ENCODE results near the gene SLC29A1.
"Not testable (repeated sequence)": the region's sequence is repeated elsewhere in the genome, so short reads cannot be mapped to it uniquely, and the experiment has no call there.

Gene SLC29A1

DNA sequence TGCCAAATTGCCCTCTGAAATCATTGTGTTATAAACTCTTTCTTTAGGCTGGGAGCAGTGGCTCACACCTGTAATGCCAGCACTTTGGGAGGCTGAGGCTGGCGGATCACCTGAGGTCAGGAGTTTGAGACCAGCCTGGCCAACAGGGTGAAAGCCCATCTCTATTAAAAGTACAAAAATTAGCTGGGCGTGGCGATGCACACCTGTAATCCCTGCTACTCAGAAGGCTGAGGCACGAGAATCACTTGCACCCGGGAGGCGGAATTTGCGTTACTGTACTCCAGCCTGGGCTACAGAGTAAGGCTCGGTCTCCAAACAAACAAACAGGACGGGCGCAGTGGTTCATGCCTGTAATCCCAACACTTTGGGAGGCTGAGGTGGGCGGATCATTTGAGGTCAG, 27.0 kb upstream of the SLC29A1 start:
- H3K9ac ChIP-seq (ENCODE audit: low read depth, low read length); H3K36me3 ChIP-seq (ENCODE audit: insufficient read depth, low read length); H3K9me3 ChIP-seq (ENCODE audit: insufficient read depth, low read depth, low read length); H3K27ac ChIP-seq (ENCODE audit: low read depth, low read length); H3K4me3 ChIP-seq (ENCODE audit: low read length); H3K27me3 ChIP-seq (ENCODE audit: insufficient read depth, low read length): not testable (repeated sequence)
- H3K4me1 ChIP-seq (ENCODE audit: insufficient read depth, low read length), result peaks cover 17% of the 10 kb centered on the region
- WGBS, result 93% methylated on average over 11 of the region's 11 CpGs

DNA sequence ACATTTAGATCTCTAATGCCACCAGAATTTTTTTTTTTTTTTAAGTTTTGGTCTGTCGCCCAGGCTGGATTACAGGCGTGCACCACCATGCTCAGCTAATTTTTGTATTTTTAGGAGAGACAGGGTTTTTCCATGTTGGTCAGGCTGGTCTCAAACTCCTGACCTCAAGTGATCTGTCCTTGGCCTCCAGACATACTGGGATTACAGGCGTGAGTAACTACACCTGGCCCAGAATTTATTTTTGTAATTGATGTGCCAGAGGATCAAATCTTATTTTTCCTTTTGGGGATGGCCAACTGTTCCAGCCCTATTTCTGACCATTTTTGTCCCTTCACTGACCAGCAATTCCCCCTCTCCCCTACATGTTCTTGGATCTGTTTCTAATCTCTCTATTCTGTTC, 24.7 kb upstream of the SLC29A1 start:
- Histone ChIP-seq H3K27ac (ENCODE audit: low read depth, low read length) (no peak overlapping the region), H3K9ac (ENCODE audit: low read depth, low read length) (no peak overlapping the region)
- WGBS, result 92% methylated on average over 3 of the region's 3 CpGs

DNA sequence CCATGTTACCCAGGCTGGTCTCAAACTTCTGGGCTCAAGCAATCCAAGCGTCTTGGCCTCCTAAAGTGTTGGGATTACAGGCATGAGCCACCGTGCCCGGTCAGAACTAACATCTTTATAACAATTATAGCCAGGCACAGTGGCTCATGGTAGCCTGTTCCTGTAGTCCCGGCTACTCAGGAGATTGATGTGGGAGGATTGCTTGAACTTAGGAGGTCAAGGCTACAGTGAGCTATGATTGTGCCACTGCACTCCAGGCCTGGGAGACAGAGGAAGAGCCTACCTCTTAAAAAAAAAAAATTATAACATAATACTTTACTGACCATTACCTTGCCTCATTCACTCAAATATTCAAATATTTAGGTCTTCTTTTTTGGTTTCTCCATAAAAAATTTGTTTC, 23.5 kb upstream of the SLC29A1 start:
- Histone ChIP-seq H3K4me3 (ENCODE audit: low read length) (no peak overlapping the region), H3K9me3 (ENCODE audit: insufficient read depth, low read depth, low read length) (no peaks in the 10 kb centered on the region), H3K27me3 (ENCODE audit: insufficient read depth, low read length) (no peaks in the 10 kb centered on the region), H3K27ac (ENCODE audit: low read depth, low read length) (no peak overlapping the region), H3K9ac (ENCODE audit: low read depth, low read length) (no peak overlapping the region), H3K36me3 (ENCODE audit: insufficient read depth, low read length) (no peaks in the 10 kb centered on the region), H3K4me1 (ENCODE audit: insufficient read depth, low read length) (peaks cover 38% of the 10 kb centered on the region)
- 98% methylated on average over 4 of the region's 4 CpGs for WGBS

More for the DNA sequence above, 24.7 kb upstream of the SLC29A1 start:
- Histone ChIP-seq H3K4me3 (ENCODE audit: low read length) (no peak overlapping the region), H3K9me3 (ENCODE audit: insufficient read depth, low read depth, low read length) (no peaks in the 10 kb centered on the region), H3K36me3 (ENCODE audit: insufficient read depth, low read length) (no peaks in the 10 kb centered on the region), H3K27me3 (ENCODE audit: insufficient read depth, low read length) (no peaks in the 10 kb centered on the region), H3K4me1 (ENCODE audit: insufficient read depth, low read length) (peaks cover 31% of the 10 kb centered on the region)

DNA sequence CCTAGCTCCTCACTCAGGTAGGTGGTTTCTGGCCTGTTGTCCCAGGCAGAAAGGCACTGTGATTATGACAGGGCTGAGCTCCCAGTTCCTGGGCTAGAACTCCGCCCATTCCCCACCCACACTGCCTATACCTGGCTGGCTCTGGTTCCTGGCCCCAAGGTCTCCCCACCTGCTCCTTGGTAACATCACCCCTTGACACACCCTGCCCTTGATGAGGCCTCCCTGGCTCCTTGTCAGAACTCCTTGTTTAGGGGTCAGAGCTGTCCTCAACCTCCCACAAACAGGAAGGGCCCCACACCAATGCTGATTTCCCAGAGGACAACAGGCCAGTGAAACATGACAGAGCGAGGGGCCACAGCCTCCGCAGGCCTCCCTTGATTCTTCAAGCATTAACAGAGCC, 22.2 kb upstream of the SLC29A1 start:
- no peak overlapping the region for H3K4me3 ChIP-seq (ENCODE audit: low read length)
- no peak overlapping the region for H3K27ac ChIP-seq (ENCODE audit: low read depth, low read length)
- H3K27me3 ChIP-seq (ENCODE audit: insufficient read depth, low read length), result no peaks in the 10 kb centered on the region
- H3K9ac ChIP-seq (ENCODE audit: low read depth, low read length), result no peak overlapping the region
- peaks cover 39% of the 10 kb centered on the region for H3K4me1 ChIP-seq (ENCODE audit: insufficient read depth, low read length)
- no peaks in the 10 kb centered on the region for H3K36me3 ChIP-seq (ENCODE audit: insufficient read depth, low read length)
- WGBS, result 83% methylated on average over 3 of the region's 3 CpGs
- no peaks in the 10 kb centered on the region for H3K9me3 ChIP-seq (ENCODE audit: insufficient read depth, low read depth, low read length)

DNA sequence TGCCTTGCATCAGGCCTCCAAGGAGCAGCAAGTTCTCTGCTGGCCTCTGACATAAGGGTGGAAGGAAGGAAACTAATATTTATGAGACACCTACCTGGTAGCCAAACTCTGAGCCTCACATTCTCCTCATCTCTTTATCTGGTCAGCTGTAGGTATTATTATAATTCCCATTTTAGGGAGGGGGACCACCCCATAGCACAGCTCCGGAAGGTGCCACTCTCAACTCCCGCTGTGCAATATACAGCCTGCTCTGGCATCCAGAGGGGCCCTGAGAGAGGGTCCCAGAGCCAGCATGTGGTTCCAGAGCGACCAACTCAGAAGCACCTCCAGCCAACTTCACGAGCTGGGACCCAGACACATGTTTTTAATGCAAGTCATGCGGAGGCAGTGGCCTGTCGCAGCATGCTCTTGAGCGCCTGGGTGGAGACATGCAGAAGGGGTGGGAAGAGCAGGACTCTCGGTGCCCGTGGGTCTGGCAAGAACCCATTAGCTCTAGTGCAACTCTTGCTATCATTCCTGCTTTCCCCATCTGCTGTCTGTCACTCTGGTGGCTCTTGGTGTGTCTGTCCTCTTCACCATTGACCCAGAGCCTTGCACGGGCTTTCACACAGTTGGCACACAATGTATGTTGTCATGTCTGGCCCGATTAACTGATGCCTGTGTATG, 21.6 kb upstream of the SLC29A1 start:
- peak overlapping the region; percentile 92 for H3K27ac ChIP-seq (ENCODE audit: low read depth, low read length)
- no peak overlapping the region for H3K4me3 ChIP-seq (ENCODE audit: low read length)
- no peaks in the 10 kb centered on the region for H3K27me3 ChIP-seq (ENCODE audit: insufficient read depth, low read length)
- no peaks in the 10 kb centered on the region for H3K9me3 ChIP-seq (ENCODE audit: insufficient read depth, low read depth, low read length)
- H3K36me3 ChIP-seq (ENCODE audit: insufficient read depth, low read length), result no peaks in the 10 kb centered on the region
- H3K4me1 ChIP-seq (ENCODE audit: insufficient read depth, low read length), result peaks cover 44% of the 10 kb centered on the region
- peak overlapping the region; percentile 63 for H3K9ac ChIP-seq (ENCODE audit: low read depth, low read length)
- 87% methylated on average over 11 of the region's 11 CpGs for WGBS

DNA sequence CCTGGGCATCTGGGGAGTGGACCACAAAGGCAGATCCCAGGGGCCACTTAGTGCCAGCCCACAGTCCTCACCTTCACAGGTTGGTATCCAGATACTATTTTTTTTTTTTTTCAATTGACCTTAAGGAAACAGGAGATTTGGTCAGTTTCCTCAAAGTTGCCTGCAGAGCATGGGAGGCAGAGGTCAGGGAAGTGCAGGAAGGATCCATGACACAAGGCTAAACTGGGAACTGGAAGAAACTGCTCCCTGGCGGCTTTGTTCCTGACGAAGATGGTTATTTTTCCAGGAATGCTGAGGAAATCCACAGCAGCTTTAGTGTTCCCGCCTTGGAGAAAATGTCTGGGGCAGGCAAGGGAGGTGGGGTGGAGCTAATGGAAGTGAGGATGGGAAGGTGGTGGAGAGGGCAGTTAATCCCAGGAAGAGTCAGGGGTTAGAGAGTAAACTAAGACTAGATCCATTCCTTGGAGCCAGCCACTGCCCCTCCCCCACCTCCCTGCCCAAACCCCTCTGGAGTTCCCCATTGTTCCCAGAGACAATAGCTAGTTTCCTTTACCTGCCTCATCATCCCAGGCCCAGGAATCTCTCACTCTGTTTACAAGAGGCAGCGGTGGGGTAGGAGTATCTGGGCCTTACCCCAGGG, 20.9 kb upstream of the SLC29A1 start:
- Histone ChIP-seq H3K36me3 (ENCODE audit: insufficient read depth, low read length) (no peaks in the 10 kb centered on the region), H3K9me3 (ENCODE audit: insufficient read depth, low read depth, low read length) (no peaks in the 10 kb centered on the region), H3K27me3 (ENCODE audit: insufficient read depth, low read length) (no peaks in the 10 kb centered on the region), H3K4me1 (ENCODE audit: insufficient read depth, low read length) (peaks cover 47% of the 10 kb centered on the region), H3K4me3 (ENCODE audit: low read length) (peak overlapping the region; percentile 15; the same call in 1 of the 2 replicates), H3K27ac (ENCODE audit: low read depth, low read length) (peak overlapping the region; percentile 92), H3K9ac (ENCODE audit: low read depth, low read length) (peak overlapping the region; percentile 74)
- WGBS, result 40% methylated on average over 4 of the region's 4 CpGs

DNA sequence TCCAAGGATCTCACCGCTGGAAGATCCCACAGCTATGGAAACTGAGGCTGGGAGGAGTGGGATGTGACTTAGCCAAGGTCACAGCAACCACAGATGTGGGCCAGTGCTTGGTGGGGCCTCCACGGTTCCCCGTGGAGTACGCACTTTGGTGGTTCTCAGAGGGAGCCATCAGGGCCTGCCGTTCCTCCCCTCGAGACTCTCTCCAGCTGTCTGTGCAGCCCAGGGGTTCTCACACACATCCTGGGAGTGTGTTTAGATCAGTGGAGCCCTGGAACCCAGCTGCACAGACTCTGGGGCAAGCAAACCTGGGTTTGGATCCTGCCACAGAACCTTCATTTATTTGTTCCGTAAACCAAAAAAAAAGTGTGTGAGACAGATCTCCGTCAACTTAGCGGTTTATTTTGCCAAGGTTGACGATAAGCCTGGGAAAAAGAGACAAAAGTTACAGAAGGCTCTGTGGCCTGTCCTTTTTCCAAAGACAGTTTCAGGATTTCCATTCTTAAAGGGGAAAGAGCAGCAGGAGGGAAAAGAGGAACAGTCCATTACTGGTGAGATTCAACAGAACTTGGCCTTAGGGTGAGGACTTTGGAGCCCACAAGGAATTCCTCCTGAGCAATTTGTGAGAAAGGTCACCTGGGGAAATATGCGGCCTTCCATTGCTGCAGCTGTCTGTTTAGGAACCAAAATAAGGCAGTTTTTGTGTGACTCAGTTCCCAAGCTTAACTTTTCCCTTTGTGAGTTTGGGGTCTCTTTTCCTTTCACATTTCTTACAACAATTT, 20.2 kb upstream of the SLC29A1 start:
- H3K4me3 ChIP-seq (ENCODE audit: low read length), result no peak overlapping the region
- no peaks in the 10 kb centered on the region for H3K36me3 ChIP-seq (ENCODE audit: insufficient read depth, low read length)
- H3K27ac ChIP-seq (ENCODE audit: low read depth, low read length), result peak overlapping the region; percentile 92
- WGBS, result 68% methylated on average over 11 of the region's 11 CpGs
- H3K27me3 ChIP-seq (ENCODE audit: insufficient read depth, low read length), result no peaks in the 10 kb centered on the region
- peak overlapping the region; percentile 74 for H3K9ac ChIP-seq (ENCODE audit: low read depth, low read length)
- no peaks in the 10 kb centered on the region for H3K9me3 ChIP-seq (ENCODE audit: insufficient read depth, low read depth, low read length)
- H3K4me1 ChIP-seq (ENCODE audit: insufficient read depth, low read length), result peaks cover 47% of the 10 kb centered on the region

DNA sequence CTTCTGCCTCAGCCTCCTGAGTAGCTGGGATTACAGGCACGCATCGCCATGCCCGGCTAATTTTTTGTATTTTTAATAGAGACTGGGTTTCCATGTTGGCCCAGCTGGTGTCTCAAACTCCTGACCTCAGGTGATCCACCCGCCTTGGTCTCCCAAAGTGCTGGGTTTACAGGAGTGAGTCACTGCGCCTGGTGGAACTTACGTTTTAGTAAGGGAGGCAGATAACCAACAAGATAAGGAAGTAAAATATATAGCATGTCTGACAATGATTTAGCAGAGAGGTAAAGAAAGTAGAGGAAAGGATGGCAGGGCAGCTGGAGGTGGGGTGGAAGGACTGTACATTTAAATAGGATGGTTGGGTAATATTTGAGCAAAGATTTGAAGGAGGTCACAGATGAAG, 19.4 kb upstream of the SLC29A1 start:
- Histone ChIP-seq H3K4me3 (ENCODE audit: low read length) (no peak overlapping the region), H3K27me3 (ENCODE audit: insufficient read depth, low read length) (no peaks in the 10 kb centered on the region), H3K27ac (ENCODE audit: low read depth, low read length) (no peak overlapping the region), H3K4me1 (ENCODE audit: insufficient read depth, low read length) (peaks cover 47% of the 10 kb centered on the region), H3K36me3 (ENCODE audit: insufficient read depth, low read length) (no peaks in the 10 kb centered on the region), H3K9me3 (ENCODE audit: insufficient read depth, low read depth, low read length) (no peaks in the 10 kb centered on the region), H3K9ac (ENCODE audit: low read depth, low read length) (no peak overlapping the region)
- WGBS, result 89% methylated on average over 6 of the region's 6 CpGs

DNA sequence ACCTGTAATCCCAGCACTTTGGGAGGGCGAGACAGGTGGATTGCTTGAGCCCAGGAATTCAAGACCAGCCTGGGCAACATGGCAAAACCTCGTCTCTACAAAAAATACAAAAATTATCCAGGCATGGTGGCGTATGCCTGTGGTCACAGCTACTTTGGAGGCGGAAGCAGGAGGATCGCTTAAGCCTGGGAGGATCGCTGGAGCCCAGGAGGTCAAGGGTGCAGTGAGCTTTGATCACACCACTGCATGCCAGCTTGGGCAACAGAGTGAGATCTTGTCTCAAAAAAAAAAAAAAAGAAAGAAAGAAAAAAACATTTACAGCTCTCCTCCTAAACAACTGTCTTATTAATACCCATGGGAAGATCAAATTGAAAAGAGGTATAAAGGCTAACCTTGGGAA, 15.4 kb upstream of the SLC29A1 start:
- H3K27me3 ChIP-seq (ENCODE audit: insufficient read depth, low read length), result no peaks in the 10 kb centered on the region
- H3K9me3 ChIP-seq (ENCODE audit: insufficient read depth, low read depth, low read length), result no peaks in the 10 kb centered on the region
- no peaks in the 10 kb centered on the region for H3K36me3 ChIP-seq (ENCODE audit: insufficient read depth, low read length)
- H3K9ac ChIP-seq (ENCODE audit: low read depth, low read length), result no peak overlapping the region
- WGBS, result 96% methylated on average over 6 of the region's 6 CpGs
- H3K4me3 ChIP-seq (ENCODE audit: low read length), result no peak overlapping the region
- no peak overlapping the region for H3K27ac ChIP-seq (ENCODE audit: low read depth, low read length)
- peaks cover 22% of the 10 kb centered on the region for H3K4me1 ChIP-seq (ENCODE audit: insufficient read depth, low read length)

DNA sequence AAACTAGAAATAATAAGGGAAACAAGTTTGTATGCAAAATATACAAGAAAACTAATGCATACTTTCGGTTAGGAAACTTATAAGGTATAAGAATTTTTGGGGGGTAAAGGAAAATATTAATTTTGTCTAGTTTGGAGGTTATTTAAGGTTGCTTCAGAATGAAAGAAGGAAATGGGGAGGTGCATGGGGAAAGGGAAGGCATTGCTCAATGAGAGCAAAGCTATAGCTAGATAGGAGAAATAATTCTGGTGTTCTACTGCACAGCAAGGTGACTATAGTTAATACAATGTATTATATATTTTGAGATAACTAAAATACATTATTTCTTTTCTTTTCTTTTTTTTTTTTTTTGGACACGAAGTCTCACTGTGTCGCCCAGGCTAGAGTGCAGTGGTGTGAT, 12.1 kb upstream of the SLC29A1 start:
- Histone ChIP-seq H3K27ac (ENCODE audit: low read depth, low read length) (no peak overlapping the region), H3K4me3 (ENCODE audit: low read length) (no peak overlapping the region), H3K4me1 (ENCODE audit: insufficient read depth, low read length) (peaks cover 7% of the 10 kb centered on the region), H3K9me3 (ENCODE audit: insufficient read depth, low read depth, low read length) (no peaks in the 10 kb centered on the region), H3K27me3 (ENCODE audit: insufficient read depth, low read length) (no peaks in the 10 kb centered on the region), H3K9ac (ENCODE audit: low read depth, low read length) (no peak overlapping the region), H3K36me3 (ENCODE audit: insufficient read depth, low read length) (no peaks in the 10 kb centered on the region)
- WGBS, result 90% methylated on average over 3 of the region's 3 CpGs

DNA sequence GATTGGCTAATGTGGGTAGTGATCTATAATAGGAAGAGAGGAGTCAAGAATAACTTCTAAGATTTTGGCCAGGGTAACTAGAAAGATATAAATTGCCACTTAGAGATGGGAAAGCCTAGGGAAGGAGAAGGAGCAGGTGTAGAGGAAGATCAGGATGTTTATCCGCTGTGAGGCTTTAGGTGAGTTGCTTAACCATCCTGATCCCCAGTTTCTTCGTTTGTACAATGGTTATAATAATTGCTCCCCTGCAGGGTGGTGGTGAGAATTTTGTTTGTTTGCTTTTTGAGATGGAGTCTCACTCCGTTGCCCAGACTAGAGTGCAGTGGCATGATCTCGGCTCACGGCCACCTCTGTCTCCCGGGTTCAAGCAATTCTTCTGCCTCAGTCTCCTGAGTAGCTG, 9.1 kb upstream of the SLC29A1 start:
- peaks cover 23% of the 10 kb centered on the region for H3K4me1 ChIP-seq (ENCODE audit: insufficient read depth, low read length)
- 94% methylated on average over 6 of the region's 6 CpGs for WGBS
- H3K9me3 ChIP-seq (ENCODE audit: insufficient read depth, low read depth, low read length), result no peaks in the 10 kb centered on the region
- H3K9ac ChIP-seq (ENCODE audit: low read depth, low read length), result no peak overlapping the region
- no peaks in the 10 kb centered on the region for H3K36me3 ChIP-seq (ENCODE audit: insufficient read depth, low read length)
- H3K27me3 ChIP-seq (ENCODE audit: insufficient read depth, low read length), result no peaks in the 10 kb centered on the region
- no peak overlapping the region for H3K27ac ChIP-seq (ENCODE audit: low read depth, low read length)
- no peak overlapping the region for H3K4me3 ChIP-seq (ENCODE audit: low read length)
